ENCODE results near the gene SMIM30. TPM values are rescaled to one million over a fixed set of nuclear protein-coding genes. Genes with fewer than 3 reads are reported as not detected.

The SMIM30 gene
- total and polyA plus RNA-seq, 10 donors, result 29.1 to 98.7 (median 64.7) TPM

- Histone ChIP-seq H3K36me3 (no peaks in the 10 kb centered on the region), H3K27ac (no peak overlapping the region), H3K4me1 (peaks cover 0 to 16% (median 9%) of the 10 kb centered on the region in 6 donors), H3K4me3 (no peak overlapping the region), H3K9me3 (no peaks in the 10 kb centered on the region), H3K27me3 (replicated peaks in 1 of 7) (peaks cover 0 to 54% (median 5%) of the 10 kb centered on the region in 7 donors)
- TF ChIP-seq POLR2AphosphoS5 (IDR thresholded peaks at IDR 0.05) (no peak), POLR2A (IDR thresholded peaks at IDR 0.05) (no peak), CTCF (IDR thresholded peaks at IDR 0.05 in 8 of 11, conservative IDR thresholded peaks at IDR 0.05 in 3 of 11) (no peak)
- DNase-seq, result no peak
- intact Hi-C loops (cut with DNase I; ENCODE audit: low total_unique reads), result no loop called here
- WGBS, 5 donors, result 86 to 93% (median 88%) methylated on average over 10 of the region's 10 CpGs
Observed at GRCh38 chr7:113083816-113084495, 34.4 kb downstream of the SMIM30 start.

GRCh38 chr7:113083132-113083815 is 35.1 kb downstream of the SMIM30 start:
- WGBS, 5 donors, result 88 to 96% (median 92%) methylated on average over 1 of the region's 1 CpG
- Histone ChIP-seq H3K27ac (no peak overlapping the region), H3K4me3 (no peak overlapping the region), H3K36me3 (no peaks in the 10 kb centered on the region), H3K9me3 (no peaks in the 10 kb centered on the region), H3K4me1 (peaks cover 0 to 16% (median 9%) of the 10 kb centered on the region in 6 donors), H3K27me3 (replicated peaks in 1 of 7) (peaks cover 0 to 51% (median 5%) of the 10 kb centered on the region in 7 donors)
- TF ChIP-seq POLR2A (IDR thresholded peaks at IDR 0.05) (no peak), POLR2AphosphoS5 (IDR thresholded peaks at IDR 0.05) (no peak)
- no peak for DNase-seq
- intact Hi-C loops (cut with DNase I; ENCODE audit: low total_unique reads), result no loop called here

- H3K36me3 ChIP-seq, result no peaks in the 10 kb centered on the region
- no peaks in the 10 kb centered on the region for H3K4me1 ChIP-seq
- no peak overlapping the region for H3K4me3 ChIP-seq
- TF ChIP-seq CTCF (IDR thresholded peaks at IDR 0.05 in 8 of 11, conservative IDR thresholded peaks at IDR 0.05 in 3 of 11) (no peak), POLR2AphosphoS5 (IDR thresholded peaks at IDR 0.05) (no peak), POLR2A (IDR thresholded peaks at IDR 0.05) (no peak)
- no peak overlapping the region for H3K27ac ChIP-seq
- no peak for DNase-seq
- 62 to 82% (median 72%) methylated on average over 2 of the region's 2 CpGs for WGBS, 5 donors
- intact Hi-C loops (cut with DNase I; ENCODE audit: low total_unique reads), result no loop called here
- H3K27me3 ChIP-seq (replicated peaks in 1 of 7), result peaks cover 0 to 4% (median 0%) of the 10 kb centered on the region in 7 donors
- no peaks in the 10 kb centered on the region for H3K9me3 ChIP-seq
Observed at GRCh38 chr7:113078331-113078730, 40.0 kb downstream of the SMIM30 start.

GRCh38 chr7:113076703-113077102 is 41.7 kb downstream of the SMIM30 start:
- TF ChIP-seq POLR2A (IDR thresholded peaks at IDR 0.05), result no peak
- Histone ChIP-seq H3K4me1 (peaks cover 0 to under 1% (median 0%) of the 10 kb centered on the region in 6 donors), H3K9me3 (no peaks in the 10 kb centered on the region), H3K27me3 (replicated peaks in 1 of 7) (no peaks in the 10 kb centered on the region), H3K27ac (peak overlapping the region in 3 of 8 donors; percentile 4 to 24 (median 15)), H3K4me3 (no peak overlapping the region), H3K36me3 (no peaks in the 10 kb centered on the region)
- DNase-seq, result no peak
- 78 to 81% (median 79%) methylated on average over 3 of the region's 3 CpGs for WGBS, 5 donors
- intact Hi-C loops (cut with DNase I; ENCODE audit: low total_unique reads), result no loop called here

GRCh38 chr7:113071465-113071864 is 46.9 kb downstream of the SMIM30 start:
- peaks cover 0 to 6% (median 0%) of the 10 kb centered on the region in 6 donors for H3K4me1 ChIP-seq
- H3K4me3 ChIP-seq, result no peak overlapping the region
- TF ChIP-seq CTCF (IDR thresholded peaks at IDR 0.05 in 8 of 11, conservative IDR thresholded peaks at IDR 0.05 in 3 of 11) (no peak), POLR2A (IDR thresholded peaks at IDR 0.05) (no peak), POLR2AphosphoS5 (IDR thresholded peaks at IDR 0.05) (no peak)
- intact Hi-C loops (cut with DNase I; ENCODE audit: low total_unique reads), result no loop called here
- H3K27ac ChIP-seq, result no peak overlapping the region
- no peaks in the 10 kb centered on the region for H3K36me3 ChIP-seq
- 2 to 7% (median 4%) methylated on average over 1 of the region's 1 CpG for WGBS, 5 donors
- no peak for DNase-seq
- no peaks in the 10 kb centered on the region for H3K27me3 ChIP-seq (replicated peaks in 1 of 7)
- H3K9me3 ChIP-seq, result no peaks in the 10 kb centered on the region

Data from spleen (tissue), 11 donors.